OCI-LY1 (cell line): ENCODE results near the gene RPS6KA2.

Source experiments
- H2AFZ ChIP-seq: fragments of 200-600 bp; sonication (generic), shearing (Covaris generic); 2 replicates; pipeline ENCODE4 v1.6.0; 2014; ENCODE audit warnings: antibody characterized with exemption, mild to moderate bottlenecking, low read length
- H3F3A ChIP-seq: fragments of 200-600 bp; sonication (generic), shearing (Covaris generic); 2 replicates; pipeline ENCODE4 v1.6.0; 2014; ENCODE audit warnings: mild to moderate bottlenecking, antibody characterized with exemption, low read length, moderate library complexity; ENCODE audit not compliant: insufficient read depth
- H3K27ac ChIP-seq: fragments of 200-600 bp; sonication (generic); 2 replicates; pipeline ENCODE4 v1.5.1; 2014; ENCODE audit warnings: low read length, mixed run types, mild to moderate bottlenecking, low read depth; ENCODE audit not compliant: poor library complexity, severe bottlenecking
- H3K27me3 ChIP-seq: fragments of 200-600 bp; sonication (generic); 2 replicates; pipeline ENCODE4 v1.6.0; 2014; ENCODE audit warnings: antibody characterized with exemption, mild to moderate bottlenecking, low read length, moderate library complexity; ENCODE audit not compliant: insufficient read depth
- H3K36me3 ChIP-seq: fragments of 200-600 bp; sonication (generic); 2 replicates; pipeline ENCODE4 v1.6.1; 2014; ENCODE audit warnings: mild to moderate bottlenecking, antibody characterized with exemption, low read length, moderate library complexity, mixed read lengths; ENCODE audit not compliant: insufficient read depth
- H3K4me1 ChIP-seq: fragments of 200-600 bp; sonication (generic); 2 replicates; pipeline ENCODE4 v1.5.1; 2014; ENCODE audit warnings: mild to moderate bottlenecking, low read length, moderate library complexity; ENCODE audit not compliant: insufficient read depth, severe bottlenecking
- H3K4me2 ChIP-seq: fragments of 200-600 bp; sonication (generic), shearing (Covaris generic); 2 replicates; pipeline ENCODE4 v1.6.1; 2014; ENCODE audit warnings: low read length
- H3K4me3 ChIP-seq: fragments of 200-600 bp; sonication (generic); 2 replicates; pipeline ENCODE4 v1.5.1; 2014; ENCODE audit warnings: low read length, low read depth, mild to moderate bottlenecking, mixed read lengths; ENCODE audit not compliant: poor library complexity, severe bottlenecking
- H3K79me2 ChIP-seq: fragments of 200-600 bp; shearing (Covaris generic); 2 replicates; pipeline ENCODE4 v1.6.1; 2016; ENCODE audit warnings: mixed run types, low read length, mixed read lengths; ENCODE audit not compliant: insufficient read depth
- H3K9ac ChIP-seq: fragments of 200-600 bp; sonication (generic), shearing (Covaris generic); 2 replicates; pipeline ENCODE4 v1.6.1; 2014; ENCODE audit warnings: mild to moderate bottlenecking, low read length, mixed read lengths
- H3K9me2 ChIP-seq: fragments of 200-600 bp; sonication (generic), shearing (Covaris generic); 2 replicates; pipeline ENCODE4 v1.6.1; 2014; ENCODE audit warnings: low read depth, mild to moderate bottlenecking, low read length, mixed read lengths
- H3K9me3 ChIP-seq: fragments of 200-600 bp; shearing (Covaris generic); 2 replicates; pipeline ENCODE4 v1.6.1; 2014; ENCODE audit warnings: low read length, mixed read lengths
- H4K20me1 ChIP-seq: fragments of 200-600 bp; sonication (generic), shearing (Covaris generic); 2 replicates; pipeline ENCODE4 v1.6.0; 2016; ENCODE audit warnings: mild to moderate bottlenecking, low read length; ENCODE audit not compliant: insufficient read depth
- CTCF ChIP-seq: fragments of 200-600 bp; sonication (generic), shearing (Covaris generic); IDR thresholded peaks from 2 replicates; pipeline ENCODE4 v1.5.1; 2017; ENCODE audit warnings: mild to moderate bottlenecking, antibody characterized with exemption, low read length, moderate library complexity, mixed read lengths
- EZH2 ChIP-seq: fragments of 200-600 bp; sonication (generic), shearing (Covaris generic); IDR thresholded peaks from 2 replicates; pipeline ENCODE4 v1.8.0; 2017; ENCODE audit warnings: borderline replicate concordance, mixed run types, mild to moderate bottlenecking, antibody characterized with exemption, low read length, moderate library complexity, mixed read lengths

The RPS6KA2 gene

GRCh38 chr6:166647896-166648295, 20.8 kb upstream of the RPS6KA2 start:
- Histone ChIP-seq H4K20me1 (no peaks in the 10 kb centered on the region), H3K79me2 (no peaks in the 10 kb centered on the region), H3K36me3 (no peaks in the 10 kb centered on the region), H3K9ac (no peak overlapping the region), H3K27ac (no peak overlapping the region), H2AFZ (no peak overlapping the region), H3K27me3 (no peaks in the 10 kb centered on the region), H3K4me3 (no peak overlapping the region), H3F3A (no peaks in the 10 kb centered on the region), H3K4me1 (no peaks in the 10 kb centered on the region), H3K9me2 (no peaks in the 10 kb centered on the region), H3K9me3 (no peaks in the 10 kb centered on the region), H3K4me2 (no peak overlapping the region)
- TF ChIP-seq EZH2 (no peak), CTCF (no peak)

GRCh38 chr6:166646716-166647115, 19.7 kb upstream of the RPS6KA2 start:
- H3K9ac ChIP-seq, result no peak overlapping the region
- H2AFZ ChIP-seq, result no peak overlapping the region
- H3K27ac ChIP-seq, result no peak overlapping the region

GRCh38 chr6:166645896-166646295, 18.8 kb upstream of the RPS6KA2 start:
- no peak overlapping the region for H3K27ac ChIP-seq
- H3K4me1 ChIP-seq, result no peaks in the 10 kb centered on the region
- H2AFZ ChIP-seq, result no peak overlapping the region
- H3K4me3 ChIP-seq, result no peak overlapping the region
- TF ChIP-seq EZH2, result no peak
- no peaks in the 10 kb centered on the region for H3K9me3 ChIP-seq
- H3K4me2 ChIP-seq, result no peak overlapping the region
- no peaks in the 10 kb centered on the region for H3F3A ChIP-seq
- H3K36me3 ChIP-seq, result no peaks in the 10 kb centered on the region
- H3K9ac ChIP-seq, result no peak overlapping the region
- no peaks in the 10 kb centered on the region for H4K20me1 ChIP-seq
- no peaks in the 10 kb centered on the region for H3K79me2 ChIP-seq
- no peaks in the 10 kb centered on the region for H3K27me3 ChIP-seq
- H3K9me2 ChIP-seq, result no peaks in the 10 kb centered on the region

More at GRCh38 chr6:166646716-166647115, 19.7 kb upstream of the RPS6KA2 start:
- no peaks in the 10 kb centered on the region for H3K36me3 ChIP-seq
- no peak overlapping the region for H3K4me3 ChIP-seq
- H3F3A ChIP-seq, result no peaks in the 10 kb centered on the region
- H3K27me3 ChIP-seq, result no peaks in the 10 kb centered on the region
- H3K79me2 ChIP-seq, result no peaks in the 10 kb centered on the region
- no peaks in the 10 kb centered on the region for H3K4me1 ChIP-seq
- no peaks in the 10 kb centered on the region for H3K9me3 ChIP-seq
- H3K4me2 ChIP-seq, result no peak overlapping the region
- H3K9me2 ChIP-seq, result no peaks in the 10 kb centered on the region
- no peaks in the 10 kb centered on the region for H4K20me1 ChIP-seq
- TF ChIP-seq EZH2, result no peak
- no peak for TF ChIP-seq CTCF

- Histone ChIP-seq H3K9me2 (no peaks in the 10 kb centered on the region), H3K36me3 (no peaks in the 10 kb centered on the region), H3K27ac (no peak overlapping the region), H4K20me1 (no peaks in the 10 kb centered on the region), H3K79me2 (no peaks in the 10 kb centered on the region), H3K9ac (no peak overlapping the region), H3K4me1 (no peaks in the 10 kb centered on the region), H2AFZ (no peak overlapping the region), H3K27me3 (no peaks in the 10 kb centered on the region), H3K4me3 (no peak overlapping the region), H3F3A (no peaks in the 10 kb centered on the region), H3K4me2 (no peak overlapping the region), H3K9me3 (no peaks in the 10 kb centered on the region)
- TF ChIP-seq CTCF (no peak), EZH2 (no peak)
Measured at GRCh38 chr6:166644681-166645080, 17.6 kb upstream of the RPS6KA2 start.
